Stimulated activated CD4-positive, alpha-beta T cell treated with anti-CD3 and anti-CD28 coated beads, Interleukin-4, amount 100 ng/mL, for 24 hours (primary cell): ENCODE data around the gene PTPRD.
"Not testable (repeated sequence)": the region's sequence is repeated elsewhere in the genome, so short reads cannot be mapped to it uniquely, and the experiment has no call there.

Experiments used
- DNase-seq: peaks from one replicate; pipeline ENCODE4 v3.0.0-alpha.2; 2020

PTPRD gene

DNA sequence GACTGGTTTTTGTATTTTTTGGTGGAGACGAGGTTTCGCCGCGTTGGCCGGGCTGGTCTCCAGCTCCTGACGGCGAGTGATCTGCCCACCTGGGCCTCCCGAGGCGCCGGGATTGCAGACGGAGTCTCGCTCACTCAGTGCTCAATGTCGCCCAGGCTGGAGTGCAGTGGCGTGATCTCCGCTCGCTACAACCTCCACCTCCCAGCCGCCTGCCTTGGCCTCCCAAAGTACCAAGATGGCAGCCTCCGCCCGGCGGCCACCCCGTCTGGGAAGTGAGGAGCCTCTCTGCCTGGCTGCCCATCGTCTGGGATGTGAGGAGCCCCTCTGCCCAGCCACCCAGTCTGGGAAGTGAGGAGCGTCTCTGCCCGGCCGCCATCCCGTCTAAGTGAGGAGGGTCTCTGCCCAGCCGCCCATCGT lies 163.6 kb downstream of the PTPRD start:
- not testable (repeated sequence) for DNase-seq

DNA sequence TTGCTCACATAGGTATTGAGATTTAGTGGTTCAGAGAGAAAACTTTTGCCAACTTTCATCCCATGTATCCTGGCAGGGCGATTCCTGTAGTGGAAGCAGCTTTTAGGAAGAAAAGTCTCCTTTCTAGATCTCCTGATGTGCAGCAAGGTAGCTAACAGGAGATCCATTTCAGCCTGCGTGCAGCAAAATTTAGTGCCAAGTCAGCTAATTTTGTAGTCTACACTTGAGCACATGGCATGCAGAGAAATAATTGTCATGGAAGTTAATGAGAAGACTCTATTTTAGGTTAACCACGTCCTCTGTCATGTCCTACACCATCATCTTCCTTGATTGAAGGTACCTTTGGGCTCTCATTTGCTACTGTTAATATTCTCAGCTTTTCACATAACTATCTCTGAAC lies 165.8 kb downstream of the PTPRD start:
- DNase-seq = no peak

DNA sequence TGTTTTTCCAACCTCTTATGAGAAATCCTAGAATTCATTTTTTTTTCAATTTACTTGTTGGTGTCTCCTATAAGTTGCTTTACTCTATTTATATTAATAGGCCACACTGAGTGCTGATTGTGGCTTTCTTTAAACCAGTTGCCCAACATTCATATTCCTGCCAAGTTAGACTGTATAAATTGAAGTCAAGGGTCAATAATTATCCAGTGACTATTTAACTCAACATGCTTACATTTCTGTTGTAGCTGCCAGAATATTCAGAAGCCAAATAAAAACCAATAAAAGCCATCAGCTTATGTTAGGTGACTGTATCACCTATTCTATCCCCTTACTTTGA lies 169.0 kb downstream of the PTPRD start:
- DNase-seq = no peak

DNA sequence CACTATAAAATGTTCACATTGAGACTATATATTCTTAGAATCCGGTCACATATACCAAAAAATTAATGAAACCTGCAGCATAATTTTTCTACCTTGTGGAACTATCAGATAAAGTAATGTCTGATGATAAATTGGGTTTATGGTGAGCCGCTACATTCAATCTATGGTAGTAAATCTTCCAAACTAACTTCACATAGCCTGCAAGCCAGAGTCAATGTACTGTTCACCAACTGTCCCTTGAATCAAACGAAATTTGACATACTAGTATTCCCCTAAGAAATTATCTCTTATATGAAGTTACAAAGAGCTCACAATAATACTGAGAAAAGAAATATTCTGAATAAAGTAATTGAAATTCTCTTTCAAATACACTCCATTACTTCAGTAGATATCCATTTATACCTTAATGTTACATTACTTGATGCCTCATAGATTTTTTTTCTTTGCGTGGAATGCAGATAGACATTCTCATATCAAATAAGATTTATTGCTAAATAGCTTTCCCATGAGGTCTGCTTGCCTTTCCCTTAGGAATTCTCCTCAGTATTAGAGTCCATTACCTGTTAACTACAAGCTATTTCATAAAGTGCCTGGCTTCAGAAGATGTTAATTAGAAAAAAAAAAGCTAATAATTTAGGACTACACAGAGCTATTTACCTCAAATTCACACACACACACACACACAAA lies 169.5 kb downstream of the PTPRD start:
- no peak for DNase-seq

DNA sequence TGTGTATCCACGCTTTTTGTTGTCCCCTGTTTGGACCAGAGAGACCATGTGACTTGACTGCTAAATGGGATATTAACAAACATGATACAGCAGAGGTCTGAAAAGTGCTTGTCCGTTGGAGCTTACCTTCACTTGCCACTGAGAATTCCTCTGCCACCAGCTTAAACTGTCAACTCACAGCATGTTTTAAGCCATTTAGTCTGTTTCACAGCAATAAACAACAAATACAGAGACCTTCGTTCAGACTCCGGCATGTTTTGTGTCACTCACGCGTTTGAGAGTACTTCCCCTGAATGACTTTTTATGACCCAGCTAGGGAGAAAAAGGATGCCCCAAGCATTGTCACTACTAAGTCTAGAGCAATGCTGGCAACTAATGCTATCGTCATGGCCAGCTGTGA lies 173.8 kb downstream of the PTPRD start:
- DNase-seq = no peak

DNA sequence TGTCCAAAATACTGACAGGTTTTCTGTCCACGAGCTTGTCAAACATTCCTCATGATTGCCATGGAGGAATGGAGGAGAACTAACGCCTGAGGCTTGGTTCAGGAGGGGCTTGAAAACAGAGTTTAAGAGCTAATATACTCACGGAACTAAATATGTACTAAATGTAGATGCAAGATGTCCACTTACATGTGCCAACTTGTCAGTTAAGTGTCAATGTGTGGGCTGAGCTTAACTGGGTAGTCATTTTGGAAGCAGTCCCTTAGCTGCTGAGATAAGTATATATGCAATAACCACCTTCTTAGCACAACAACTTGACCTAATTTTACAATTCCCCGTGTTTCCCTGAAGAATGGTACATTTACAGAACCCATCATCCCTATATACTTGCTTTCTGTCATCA lies 176.0 kb downstream of the PTPRD start:
- DNase-seq = no peak

DNA sequence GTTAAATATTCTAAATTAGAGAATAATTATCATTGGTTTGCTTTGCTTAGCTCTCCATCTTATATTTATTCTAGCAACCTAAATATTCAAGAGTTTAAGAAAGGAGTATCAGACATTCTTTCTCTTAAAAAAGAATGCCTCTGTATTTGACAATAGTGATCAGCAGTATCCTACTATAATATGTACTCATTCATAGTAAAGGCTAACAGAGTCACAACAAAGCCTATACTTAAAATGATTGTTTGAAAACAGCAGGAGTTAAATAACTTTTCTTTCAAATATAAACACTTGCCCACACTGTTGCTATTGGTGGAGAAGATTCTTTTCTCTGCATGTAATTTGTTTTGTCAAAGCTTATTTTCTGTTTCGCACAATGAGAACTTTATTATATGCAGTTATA lies 178.4 kb downstream of the PTPRD start:
- no peak for DNase-seq

DNA sequence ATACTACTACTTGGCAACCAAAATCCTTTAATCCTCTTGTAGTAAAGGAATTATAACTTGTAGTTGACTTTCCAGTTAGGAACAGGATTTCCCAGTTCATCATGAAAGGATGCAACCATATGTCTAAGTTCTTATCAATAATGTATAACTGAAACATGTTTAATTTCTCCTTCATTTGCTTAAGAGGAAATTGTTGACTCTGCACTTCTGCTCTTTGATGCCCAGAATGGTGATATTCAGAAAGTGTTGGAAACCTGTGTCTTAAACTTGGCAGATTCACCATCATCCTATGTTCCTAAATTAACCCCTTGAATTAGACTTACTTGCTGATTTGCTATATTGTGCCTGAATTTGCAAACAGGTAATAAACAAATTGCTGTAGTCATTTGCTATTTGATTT lies 201.5 kb downstream of the PTPRD start:
- no peak for DNase-seq

DNA sequence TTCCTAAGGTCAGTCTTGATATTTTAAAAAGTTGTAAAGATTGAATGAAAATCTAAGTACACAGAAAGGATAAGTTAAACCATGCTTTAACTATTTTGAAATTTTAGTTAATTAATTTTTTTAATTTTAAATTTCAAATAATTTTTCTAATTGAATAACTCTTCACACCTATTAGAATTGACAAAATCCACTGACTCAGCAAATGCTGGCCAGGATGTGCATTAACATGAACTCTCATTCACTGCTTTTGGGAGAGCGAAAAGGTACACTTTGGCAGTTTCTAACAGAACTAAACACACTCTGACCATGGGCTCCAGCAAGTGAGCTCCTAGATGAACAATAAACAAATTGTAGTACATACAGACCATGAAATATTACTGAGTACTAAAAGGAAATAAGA lies 209.5 kb downstream of the PTPRD start:
- DNase-seq = no peak

DNA sequence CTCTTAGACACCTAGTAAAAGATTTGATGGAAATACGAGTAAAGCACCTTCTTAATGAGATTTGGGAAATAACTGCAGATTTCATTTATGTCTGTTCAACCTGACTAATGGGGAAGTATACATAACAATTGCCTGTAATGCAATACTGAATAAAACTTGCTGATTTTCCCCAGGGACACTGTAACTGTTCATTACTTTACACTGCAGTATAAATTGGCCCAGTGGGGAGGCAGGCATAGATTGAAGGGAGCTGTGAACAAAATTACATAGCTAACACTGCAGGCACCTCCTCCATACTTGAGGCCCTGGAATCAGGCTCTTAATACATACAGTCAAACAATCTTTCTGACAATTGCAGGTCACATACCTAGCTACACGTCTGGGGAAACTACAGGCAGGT lies 216.2 kb downstream of the PTPRD start:
- no peak for DNase-seq

DNA sequence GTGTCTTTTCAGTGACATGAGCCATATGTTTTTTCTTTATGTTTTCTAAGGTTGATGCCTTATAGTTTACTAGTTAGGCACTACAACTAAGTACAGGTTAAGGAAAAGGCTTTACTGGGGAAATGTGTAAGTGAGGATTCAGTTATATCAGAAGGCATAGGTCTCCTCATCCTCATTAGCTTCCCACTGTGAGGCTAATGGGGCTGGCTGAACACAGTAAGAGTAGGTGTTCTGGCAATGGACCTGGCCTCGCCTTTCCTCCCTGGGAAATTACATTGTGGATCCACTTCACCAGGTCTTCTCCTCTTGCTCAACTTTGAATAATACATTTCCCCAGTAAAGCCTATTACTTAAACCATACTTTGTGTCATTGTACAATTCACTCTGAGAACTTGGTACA lies 225.5 kb downstream of the PTPRD start:
- DNase-seq = no peak

DNA sequence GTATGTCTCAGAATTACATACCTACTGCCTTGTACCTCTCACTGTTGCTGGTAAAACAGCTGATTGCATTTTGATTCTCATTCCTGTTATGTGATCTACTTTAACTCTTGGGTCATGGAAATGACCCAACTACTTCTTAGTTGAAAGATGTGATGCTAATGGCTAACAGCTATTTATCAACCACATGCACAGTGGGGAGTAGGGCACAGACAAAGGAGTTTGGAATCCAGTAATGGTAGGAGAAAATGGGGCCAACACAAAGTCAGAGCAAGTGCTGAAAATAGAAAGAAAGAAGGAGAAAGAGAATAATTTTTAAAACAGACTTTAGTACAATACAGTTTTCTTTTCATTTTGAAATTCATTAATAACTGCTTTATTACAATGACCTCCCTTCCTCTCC lies 241.0 kb downstream of the PTPRD start:
- DNase-seq = no peak

DNA sequence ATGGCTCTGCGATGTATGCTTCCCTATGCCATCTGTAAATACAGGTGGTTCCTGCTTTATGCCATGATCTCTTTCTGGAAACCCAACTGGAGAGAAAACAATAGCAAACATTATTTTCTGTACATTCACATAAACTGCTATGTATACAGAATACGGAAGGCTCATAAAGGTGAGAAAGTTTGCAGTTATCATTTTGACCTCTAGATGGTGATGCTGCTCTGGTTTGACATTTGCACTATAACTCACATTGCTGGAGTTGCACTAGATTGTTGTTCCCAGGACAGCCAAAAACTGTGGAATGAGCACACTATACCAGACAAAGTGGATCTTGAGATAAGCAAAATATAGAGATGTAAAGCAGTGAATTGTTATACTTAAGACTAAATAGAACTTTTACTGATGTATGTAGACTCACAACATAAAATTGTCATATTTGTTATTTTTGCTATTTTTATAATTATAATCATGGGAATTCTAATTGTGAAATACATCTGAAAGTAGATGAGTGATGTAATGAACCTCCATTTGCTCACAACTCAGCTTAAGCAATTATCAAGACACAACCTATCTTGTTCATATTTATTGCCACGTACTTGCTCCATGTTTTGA lies 246.5 kb downstream of the PTPRD start:
- no peak for DNase-seq

DNA sequence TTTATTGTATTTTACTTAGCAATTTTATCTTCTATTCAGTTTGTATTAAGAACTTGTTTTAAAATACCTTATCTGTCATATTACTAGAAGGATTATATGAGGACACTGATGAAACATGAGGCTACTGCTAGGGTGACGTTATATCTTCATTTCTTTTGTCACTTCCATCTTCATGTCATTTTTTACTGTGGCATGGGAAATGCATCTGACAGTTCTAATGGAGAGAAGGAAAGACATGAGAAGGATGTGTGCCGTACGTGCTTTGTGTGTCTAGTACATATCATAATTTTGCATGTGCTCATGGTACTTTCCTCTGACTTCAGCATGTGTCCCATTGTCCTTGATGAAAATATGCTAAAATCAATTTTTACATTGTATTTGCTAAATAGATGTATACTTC lies 258.2 kb downstream of the PTPRD start:
- no peak for DNase-seq

DNA sequence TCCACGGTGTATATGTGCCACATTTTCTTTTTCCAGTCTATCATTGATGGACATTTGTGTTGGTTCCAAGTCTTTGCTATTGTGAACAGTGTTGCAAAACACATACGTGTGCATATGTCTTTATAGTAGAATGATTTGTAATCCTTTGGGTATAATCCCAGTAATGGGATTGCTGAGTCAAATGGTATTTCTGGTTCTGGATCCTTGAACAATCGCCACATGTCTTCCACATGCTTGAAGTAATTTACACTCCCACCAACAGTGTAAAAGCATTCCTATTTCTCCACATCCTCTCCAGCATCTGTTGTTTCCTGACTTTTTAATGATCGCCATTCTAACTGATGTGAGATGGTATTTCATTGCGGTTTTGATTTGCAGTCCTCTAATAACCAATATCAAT lies 267.2 kb downstream of the PTPRD start:
- DNase-seq = not testable (repeated sequence)

DNA sequence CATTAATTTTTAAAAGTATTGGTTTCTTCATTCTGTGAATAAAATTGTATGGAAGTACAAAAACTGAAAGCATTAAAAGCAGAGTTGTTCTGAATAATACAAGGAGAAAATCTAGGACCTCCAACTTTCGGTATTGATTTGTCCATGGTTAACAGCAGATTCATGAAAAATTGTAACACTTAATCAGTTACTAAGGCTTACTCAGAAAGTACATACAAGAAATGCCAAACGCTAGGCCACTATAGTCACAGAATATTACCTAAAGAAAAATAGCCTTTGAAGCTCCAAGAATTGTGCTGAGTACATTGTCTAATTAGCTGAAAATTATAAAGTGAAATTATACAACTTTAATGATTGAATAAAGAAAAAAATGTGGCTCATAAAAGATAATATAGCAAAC lies 271.7 kb downstream of the PTPRD start:
- DNase-seq = no peak

DNA sequence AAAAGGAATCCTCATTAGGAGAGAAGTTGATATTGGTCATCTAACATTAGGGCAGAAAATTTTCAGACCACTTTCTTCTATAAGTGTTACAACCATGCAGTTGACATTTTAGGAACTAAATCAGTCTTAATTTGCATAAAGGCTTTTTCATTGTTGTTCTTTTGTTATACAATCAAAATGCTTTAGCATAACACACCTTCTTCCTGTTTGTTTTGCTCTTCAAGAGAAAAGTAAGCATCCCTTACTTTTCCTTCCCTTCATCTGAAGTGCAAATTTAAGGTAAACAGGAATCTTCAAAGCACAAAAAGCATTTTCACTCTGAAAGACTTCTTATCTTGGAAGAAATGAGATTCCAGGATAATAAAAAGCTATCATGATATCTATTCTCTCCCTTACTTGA lies 273.6 kb downstream of the PTPRD start:
- DNase-seq = no peak

DNA sequence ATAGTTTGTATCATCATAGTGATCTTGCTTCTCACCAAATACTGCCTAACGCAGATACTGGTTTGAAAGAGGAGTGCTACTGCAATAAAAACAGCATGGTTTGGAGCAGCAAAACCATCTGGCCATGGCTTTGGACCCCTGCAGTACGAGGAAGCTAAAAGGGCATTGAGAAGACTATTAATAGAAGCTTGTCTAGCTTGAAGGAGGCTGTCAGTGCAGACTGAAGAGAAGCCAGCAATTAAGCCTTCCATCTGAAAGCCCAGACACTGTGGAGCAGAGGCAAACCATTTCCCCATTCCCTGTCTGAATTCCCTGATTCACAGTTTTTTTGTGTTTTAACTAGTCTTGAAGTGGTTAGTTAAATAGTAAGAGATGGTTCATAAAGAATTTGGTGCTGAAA lies 281.6 kb downstream of the PTPRD start:
- no peak for DNase-seq

DNA sequence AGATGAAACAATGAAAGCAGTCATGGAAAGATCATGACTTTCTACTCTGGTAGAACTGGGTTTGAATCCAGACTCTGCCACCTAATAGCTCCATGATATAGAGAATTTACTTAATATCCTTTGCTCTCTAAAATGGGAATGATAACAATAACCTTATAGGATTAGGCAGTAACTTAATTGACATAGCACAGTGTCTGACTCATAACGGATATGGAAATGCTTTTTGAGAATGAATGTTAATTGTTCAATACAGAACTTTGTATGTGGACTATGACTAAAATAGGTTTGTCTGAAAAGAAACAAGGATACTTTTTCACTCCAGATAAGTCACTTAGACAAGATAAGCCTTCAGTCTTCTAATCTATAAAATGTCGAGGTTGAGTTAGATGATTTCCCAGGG lies 330.7 kb downstream of the PTPRD start:
- no peak for DNase-seq

DNA sequence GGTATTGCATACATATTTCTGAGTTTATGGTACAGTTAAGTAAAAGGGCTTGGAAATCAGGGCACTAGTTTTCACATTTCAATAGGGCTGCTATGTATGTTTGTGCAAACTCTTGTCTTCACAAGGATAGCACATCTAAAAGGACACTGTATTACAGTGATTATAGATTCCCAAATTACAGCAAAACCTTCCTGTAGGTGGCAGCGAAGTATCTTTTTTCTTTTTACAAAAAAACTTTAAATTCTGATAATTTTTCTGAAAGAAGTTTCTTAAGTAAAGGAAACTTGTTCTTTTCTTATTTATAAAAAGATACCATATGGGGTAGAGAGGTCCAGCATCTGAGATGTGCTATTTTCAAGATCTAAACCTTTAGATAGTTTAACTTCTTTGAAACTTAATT lies 337.8 kb downstream of the PTPRD start:
- no peak for DNase-seq

DNA sequence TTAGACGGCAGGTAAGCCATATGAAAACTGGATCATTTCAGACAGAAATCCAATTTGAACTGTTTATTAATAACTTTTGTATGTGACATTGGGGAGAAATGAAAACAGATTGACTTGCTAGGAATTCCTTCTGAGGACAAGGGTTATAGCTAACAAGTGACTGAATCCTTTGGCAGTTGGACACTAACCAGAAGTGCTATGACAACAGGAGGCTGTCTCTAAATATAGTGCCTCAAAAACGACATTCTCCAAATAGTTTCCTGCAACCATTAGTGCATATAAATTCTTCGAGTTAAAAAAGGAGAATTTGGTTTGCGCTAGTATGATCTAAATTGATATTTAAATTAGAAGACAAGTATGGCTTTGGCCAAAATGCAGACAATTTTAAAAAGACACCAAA lies 338.6 kb downstream of the PTPRD start:
- DNase-seq = no peak

DNA sequence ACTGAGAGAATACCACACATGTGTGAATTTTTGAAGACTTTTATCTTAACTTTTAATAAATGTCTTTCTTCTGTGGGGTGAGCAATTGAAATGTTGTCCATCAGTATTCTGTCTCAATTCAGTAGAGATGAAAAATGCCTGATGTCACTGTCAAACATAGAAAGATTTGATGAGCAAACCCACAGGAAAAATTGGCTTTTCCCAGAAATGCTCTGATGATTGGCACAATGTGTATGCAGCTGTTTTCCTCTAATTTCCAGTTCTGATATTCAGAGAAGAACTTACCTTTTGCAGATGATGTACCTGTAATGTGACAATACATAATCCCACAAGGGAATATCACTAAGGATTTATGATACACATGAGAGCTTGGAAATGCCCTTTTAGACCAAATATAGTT lies 340.0 kb downstream of the PTPRD start:
- no peak for DNase-seq

DNA sequence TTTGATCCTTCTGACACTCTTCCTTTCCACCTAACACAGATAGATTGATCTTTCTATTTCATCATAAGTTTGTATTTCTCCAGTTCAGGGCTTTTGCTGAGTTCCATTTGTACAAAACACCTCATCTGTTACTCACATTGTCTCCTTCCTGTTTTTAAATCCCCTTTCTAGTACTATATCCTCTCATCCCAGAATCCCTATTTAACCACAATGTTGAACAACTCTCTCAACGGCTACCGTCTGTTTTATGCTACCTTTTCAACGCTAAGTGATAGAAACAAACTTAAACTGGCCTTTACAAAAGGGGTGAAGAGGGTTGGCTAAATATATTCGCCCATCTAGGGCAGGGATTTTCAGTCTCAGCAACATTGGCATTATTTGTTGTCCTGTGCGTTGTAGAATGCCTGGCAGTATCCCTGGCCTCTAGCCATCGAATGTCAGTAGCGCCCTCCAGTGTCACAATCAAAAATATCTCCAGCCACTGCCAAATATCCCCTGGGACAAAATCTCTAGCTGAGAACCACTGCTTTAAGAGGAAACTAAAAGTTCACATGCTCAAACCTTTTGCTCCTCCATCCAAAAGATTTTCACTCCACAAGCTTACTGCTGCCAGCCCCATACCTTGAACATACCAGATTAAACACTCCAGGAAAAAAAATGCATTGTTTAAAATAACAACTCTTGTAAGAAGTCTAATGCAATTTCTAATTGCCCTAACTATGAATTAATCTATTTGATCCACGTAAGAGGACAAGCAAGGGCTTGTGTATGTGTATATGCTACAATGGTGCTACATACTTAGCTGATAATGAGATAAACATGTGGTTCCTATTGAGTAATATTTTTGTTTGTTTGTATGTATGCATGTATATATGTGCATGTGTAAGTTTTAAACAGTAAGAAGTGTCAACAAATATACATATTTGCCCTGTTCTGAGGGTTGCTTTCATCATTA lies 344.0 kb downstream of the PTPRD start:
- DNase-seq = no peak

DNA sequence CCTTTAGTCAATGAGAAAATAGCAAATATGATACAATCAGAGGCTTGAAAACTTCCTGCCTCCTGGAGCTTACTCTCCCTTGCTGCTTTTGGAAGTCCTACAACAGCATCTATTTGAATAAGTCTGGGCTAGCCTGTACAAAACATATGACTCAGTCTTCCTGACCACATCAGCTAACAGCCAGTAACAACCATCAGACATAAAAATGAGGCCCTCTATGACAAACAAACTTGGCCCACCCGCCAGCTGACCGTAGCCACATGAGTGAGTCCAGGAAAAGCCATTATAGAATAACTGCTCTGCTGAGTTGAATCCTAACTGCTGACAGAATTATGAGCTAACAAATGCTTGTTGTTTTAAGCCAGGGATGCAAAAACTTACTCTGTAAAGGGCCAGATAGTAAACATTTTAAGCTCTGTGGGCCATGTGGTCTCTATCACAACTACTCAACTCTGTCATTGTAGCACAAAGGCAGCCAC lies 347.6 kb downstream of the PTPRD start:
- DNase-seq = no peak
